Medulla oblongata (tissue), 1 donor: ENCODE data around the gene HSF2BP.
"Not testable (repeated sequence)": the region's sequence is repeated elsewhere in the genome, so short reads cannot be mapped to it uniquely, and the experiment has no call there.

Source experiments
- DNase-seq: peaks from one replicate; pipeline ENCODE4 v3.0.0-alpha.2; 2015; ENCODE audit errors: extremely low spot score

HSF2BP gene

DNA sequence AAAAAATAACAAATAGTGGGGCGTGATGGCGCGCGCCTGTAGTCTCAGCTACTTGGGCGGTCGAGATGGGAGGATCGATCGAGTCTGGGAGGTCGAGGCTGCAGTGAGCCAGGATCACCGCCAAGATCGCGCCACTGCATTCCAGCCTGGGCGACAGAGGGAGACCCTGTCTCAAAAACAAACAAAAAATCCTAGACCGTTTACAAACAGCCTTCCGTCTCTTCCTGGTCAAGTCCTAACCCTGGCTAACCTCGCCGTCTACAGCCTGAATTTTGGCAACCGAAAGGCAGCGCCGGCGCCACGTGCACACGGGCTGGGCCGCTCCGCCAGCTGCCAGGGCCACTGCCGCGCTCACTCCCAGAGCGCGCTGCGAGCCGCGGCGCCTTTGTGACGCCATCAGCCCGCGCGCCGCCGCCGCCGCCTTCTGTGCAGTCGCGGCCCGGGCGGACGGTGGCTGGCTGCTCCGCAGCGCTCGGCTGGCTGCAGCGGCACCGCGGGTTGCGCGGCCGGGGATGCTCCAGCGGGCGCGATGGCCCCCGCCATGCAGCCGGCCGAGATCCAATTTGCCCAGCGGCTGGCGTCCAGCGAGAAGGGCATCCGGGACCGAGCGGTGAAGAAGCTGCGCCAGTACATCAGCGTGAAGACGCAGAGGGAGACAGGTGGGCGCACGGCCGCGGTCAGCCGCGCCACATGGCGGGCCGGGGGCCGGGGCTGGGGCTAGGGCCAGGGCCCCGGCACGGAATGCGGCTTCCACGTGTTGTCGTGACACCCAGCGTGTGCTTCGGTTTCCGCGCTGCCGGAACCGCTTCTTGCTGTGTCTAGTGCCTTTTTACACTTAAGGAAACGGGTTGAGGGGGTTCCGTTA lies at the start of gene HSF2BP, which contains the start of gene RRP1B:
TSS of gene HSF2BP (minus strand) at position 353 of the 865 bp plus-strand sequence. CDS start 1,392 bp downstream, outside the sequence.
TSS of gene RRP1B (plus strand) at position 425 of the 865 bp plus-strand sequence. CDS start at position 530, 105 bp downstream.
- peak; percentile 79 for DNase-seq

DNA sequence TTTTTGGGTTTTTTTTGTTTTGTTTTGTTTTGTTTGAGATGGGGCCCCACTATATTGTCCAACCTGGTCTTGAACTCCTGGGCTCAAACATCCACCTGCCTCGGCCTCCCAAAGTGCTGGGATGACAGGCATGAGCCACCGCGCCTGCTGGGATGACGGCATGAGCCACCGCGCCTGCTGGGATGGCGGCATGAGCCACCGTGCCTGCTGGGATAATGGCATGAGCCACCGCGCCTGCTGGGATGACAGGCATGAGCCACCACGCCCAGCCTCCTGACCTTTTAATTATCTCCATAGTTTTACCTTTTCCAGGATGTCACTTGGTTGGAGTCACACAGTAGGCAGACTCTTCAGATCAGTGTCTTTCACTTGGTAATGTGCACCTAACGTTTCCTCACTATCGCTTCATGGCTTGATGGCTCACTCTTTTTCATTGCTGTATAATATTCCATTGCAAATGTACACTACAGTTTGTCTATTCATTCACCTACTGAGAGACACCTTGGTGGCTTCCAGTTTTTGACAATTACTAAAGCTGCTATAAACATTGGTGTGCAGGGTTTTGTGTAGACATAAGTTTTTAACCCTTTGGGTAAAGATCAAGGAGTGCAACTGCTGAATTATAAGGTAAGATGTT lies 49.6 kb upstream of the HSF2BP start:
- no peak for DNase-seq

DNA sequence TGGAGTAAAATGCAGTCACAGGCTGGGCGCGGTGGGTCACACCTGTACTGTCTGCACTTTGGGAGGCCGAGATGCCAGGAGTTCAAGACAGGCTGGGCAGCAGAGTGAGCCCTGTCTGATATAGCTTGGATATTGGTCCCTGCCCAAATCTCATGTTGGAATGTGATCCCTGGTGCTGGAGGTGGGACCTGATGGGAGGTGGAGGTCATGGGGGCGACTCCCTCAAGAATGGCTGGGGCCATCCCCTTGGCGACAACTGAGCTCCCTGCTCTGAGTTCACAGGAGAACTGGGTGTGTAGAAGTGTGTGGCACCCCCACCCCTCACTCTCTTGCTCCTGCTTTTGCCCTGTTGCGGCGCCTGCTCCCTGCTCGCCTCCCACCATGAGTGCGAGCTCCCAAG lies 48.2 kb upstream of the HSF2BP start:
- DNase-seq = no peak

DNA sequence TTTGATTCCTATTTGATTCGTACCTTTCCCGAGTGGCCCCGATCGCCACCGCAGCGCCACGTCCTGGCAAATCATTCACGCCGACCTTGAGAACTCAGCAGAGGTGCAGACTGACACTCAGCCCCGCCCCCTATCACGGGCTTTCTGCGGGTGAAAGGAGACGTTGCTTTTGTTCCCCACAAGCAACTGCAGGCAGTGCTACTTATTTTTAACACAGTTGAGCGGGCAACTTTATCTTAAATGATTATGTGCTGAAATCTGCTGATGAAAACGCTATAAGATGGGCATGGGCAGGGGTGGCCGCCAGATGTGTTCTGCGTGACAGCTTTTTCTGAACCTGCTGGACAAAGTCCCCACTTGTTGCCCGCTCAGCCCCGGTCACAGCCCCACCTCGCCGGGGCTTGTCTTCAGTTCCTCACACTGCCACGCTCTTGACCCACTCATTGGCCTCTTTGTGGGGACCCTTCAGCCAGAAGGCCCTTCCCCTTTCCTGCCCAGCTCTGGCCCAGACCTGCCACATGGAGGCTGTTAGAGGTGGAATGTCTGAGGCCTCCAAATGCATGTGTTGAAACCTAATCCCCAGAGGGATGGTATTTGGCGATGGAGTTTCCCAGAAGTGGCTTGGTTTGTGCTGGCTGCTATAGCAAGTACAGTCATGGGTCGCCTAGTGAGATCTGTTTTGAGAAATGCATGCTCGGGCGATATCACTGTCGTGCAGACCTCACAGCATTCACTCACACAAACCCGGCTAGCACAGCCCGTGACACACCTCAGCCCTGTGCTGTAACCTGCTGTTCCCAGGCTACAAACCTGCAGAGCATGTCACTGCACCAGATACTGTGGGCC lies 44.0 kb upstream of the HSF2BP start:
- peak; percentile 47 for DNase-seq

DNA sequence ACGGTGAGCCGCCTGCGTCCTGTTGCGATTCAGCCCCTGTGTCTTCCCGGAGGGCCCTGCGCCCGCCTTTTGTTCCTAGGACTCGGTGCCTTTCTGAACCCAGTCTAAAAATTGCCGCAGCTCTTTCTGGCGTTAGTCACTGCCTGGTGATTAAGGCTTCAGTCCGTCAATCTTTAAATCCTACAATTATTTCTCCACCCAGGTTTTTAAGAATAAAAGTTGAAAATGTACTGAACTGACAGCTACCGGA lies 43.4 kb upstream of the HSF2BP start:
- DNase-seq = no peak

DNA sequence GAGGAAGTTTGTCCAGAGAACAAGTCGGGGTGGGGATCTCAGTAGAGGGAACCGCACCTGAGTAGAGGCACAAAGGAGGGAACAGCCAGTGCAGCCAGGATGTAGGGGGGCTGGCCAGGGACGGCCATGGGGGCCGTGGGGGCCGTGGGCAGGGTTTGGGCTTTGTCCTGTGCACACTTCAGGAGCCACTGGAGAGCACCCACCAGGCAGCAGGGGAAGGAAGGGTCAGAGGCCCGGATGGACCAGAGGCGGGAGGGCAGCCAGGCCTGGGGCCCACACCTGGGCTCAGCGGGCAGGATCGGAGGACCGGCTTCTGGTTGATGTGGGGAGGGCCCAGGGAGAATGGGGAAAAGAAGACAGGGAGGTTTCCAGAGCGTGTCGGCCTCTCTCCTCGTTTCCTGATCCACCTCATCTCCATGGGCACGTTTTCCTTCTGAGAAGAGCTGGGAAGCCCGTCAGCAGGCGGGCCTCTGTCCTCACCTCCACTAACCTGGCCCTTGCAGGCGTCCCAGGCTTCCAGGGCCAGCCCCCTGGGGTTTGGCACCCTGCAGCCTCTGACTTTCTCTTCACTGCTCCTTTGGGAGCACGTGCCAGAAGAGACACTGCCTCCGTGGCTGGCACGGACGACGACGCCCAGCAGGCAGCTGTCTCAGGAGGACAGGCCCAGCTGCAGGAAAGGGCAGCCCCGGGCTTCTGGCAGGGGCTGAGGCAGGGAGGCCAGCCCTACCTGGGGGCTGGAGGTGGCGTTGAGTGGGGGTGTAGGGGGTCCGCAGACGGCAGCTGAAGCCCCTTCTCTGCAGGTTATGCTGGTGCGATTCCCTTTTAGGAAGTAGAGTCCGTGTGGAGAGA lies 42.9 kb upstream of the HSF2BP start:
- DNase-seq = no peak

DNA sequence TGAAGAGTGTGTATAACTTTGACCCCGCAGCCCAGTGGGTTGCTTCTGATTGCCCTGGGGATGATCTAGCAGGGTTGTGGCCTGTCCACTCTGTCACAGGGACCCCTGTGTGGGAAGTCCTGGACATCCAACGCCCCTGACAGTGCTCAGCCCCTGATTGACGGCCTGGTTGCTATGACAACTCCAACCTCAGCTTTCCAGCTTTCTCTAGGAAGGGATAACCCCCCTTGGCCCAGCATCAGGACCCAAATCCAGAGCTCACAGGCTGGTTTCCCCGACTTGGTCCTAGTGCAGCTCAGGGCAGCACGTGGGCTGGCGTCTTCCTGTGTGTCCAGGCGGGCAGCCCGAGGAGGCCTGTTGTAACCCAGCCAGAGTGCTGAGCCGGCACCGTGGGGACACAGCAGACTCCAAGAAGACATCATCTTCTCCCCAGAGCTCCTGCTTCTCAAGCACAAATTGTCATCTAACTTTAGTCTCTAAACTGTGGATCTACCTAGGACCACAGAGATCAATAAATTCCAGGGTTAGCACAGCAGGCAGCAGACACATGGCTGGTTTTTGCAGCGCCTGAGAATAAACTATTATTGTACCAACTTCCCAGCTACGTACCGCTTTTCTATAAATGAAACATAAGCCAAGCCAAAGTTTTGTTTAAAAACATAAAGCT lies 40.8 kb upstream of the HSF2BP start:
- peak; percentile 29 for DNase-seq

DNA sequence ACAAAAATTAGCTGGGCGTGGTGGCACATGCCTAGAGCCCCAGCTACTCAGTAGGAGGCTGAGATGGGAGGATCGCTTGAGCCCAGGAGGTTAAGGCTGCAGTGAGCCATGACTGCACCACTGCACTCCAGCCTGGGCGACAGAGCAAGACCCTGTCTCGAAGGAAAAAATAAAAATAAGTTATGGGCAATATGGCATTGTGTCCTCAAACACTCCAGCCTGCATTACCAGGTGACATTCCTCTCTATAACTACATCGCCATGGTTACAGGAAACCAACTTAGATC lies 40.1 kb upstream of the HSF2BP start:
- not testable (repeated sequence) for DNase-seq

DNA sequence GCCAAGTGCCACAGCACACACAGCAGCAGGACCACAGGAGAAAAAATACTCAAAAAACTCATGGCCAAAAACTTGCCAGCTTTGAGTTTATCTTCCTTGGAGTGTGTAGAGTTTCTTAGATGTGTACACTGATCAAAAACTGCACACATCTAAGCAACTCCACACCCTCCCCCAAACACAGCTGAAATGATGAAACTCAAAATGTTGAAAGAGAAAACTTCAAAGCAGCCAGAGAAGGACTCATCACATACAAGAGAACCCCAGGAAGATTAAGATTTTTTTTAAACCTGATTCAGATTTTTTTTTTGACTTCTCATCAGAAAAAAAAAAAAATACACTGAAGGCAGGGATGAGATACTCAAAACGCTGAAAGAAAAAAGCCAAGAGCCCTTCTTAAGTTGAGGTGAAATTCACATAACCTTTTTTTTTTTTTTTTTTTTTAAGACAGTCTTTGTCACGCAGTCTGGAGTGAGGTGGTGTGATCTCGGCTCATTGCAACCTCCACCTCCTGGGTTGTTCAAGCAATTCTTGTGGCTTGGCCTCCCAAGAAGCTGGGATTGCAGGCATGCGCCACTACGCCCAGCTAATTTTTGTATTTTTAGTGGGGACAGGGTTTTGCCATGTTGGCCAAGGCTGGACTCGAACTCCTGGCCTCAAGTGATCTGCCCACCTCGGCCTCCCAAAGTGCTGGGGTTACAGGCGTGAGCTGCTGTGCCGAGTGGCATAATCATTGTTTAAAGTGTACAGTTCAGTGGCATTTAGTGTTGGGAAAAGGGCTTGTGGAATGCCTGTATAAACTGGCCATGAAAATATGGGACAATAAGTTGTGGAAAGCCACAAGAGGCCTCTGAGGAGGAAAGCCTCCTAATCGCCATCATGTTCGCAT lies 38.7 kb upstream of the HSF2BP start:
- DNase-seq = no peak

DNA sequence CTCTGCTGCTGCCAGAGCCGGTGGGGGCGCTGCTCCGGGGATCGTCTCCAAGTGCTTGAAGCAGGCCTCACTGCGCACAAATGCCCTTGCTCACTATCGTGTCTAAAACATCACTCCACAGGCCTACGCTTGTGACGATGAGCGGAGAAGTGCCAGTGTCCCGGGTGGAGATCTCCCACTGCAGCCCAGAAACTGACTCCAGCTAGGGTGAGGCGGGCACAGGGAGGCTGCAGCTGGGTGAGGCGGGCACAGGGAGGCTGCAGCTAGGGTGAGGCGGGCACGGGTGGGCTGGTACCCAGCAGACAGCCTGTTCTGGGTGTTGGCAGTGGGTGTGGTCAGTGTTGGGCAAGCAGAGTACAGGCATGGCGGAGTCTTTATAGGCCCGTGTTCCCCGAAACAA lies 36.9 kb upstream of the HSF2BP start:
- no peak for DNase-seq

DNA sequence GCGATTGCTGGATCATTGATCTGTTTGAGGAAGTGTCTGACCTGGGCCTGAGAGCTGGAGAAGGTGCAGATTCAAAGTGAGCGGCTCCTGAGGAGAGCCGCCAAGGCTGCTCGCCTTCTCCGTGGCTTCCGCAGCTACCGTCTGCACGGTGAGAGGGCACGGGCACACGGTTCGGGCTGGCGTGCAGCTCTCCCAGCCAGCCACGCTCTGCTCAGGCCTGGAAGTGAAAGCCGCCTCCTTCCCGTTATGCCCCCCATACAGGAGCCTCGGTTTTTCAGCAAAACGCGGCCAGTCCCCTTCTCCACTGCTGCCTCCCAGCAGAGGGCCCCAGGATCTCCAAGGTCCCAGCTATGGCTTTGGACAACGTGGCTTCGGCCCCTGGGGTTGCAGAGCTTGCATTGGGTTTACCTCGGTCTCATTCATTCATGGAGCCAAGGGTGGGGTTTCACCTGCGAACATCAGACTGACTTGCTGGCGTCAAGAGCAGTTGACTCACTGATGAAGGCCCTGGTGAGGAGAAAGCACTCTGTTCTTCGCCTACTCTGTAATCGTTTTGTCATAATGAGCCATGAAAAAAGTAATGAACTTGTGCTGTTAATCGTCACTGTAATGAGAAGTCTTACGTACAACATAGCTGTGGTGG lies 35.3 kb upstream of the HSF2BP start:
- DNase-seq = no peak

DNA sequence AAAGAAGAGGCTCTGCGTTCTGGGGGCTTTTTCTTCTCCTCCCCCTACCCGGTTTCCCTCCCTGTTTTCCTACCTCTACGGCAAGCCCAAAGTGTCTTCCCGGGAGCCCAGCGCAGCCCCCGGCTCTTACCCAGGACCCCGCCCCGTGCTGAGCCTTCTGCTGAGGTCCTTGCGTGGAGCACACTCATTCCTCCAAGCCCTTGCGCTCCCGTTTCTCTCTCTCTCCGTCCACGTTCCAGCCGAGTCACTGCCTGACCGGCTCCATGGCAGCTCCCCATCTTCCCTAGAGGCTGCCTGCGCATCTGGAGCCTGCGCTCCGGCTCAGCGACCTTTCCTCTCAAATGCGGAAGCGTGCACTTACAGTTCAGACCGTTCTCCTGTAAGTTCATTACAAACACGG lies 34.7 kb upstream of the HSF2BP start:
- no peak for DNase-seq

DNA sequence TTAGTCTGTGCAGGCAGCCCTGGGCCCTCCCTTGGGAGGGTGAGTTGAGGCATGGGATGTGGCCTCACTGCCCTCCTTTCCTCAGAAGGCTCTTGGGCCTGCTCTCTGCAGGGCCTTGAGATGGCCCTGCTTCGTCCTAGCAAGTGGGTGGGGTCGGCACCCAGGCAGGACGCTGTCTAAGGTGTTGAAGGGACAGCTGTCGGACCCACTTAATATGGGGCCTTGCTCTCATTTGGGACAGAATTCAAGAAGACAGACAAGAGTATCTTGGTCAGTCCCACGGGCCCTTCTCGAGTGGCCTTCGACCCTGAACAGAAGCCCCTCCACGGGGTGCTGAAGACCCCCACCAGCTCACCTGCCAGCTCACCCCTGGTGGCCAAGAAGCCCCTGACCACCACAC lies 33.7 kb upstream of the HSF2BP start:
- no peak for DNase-seq

DNA sequence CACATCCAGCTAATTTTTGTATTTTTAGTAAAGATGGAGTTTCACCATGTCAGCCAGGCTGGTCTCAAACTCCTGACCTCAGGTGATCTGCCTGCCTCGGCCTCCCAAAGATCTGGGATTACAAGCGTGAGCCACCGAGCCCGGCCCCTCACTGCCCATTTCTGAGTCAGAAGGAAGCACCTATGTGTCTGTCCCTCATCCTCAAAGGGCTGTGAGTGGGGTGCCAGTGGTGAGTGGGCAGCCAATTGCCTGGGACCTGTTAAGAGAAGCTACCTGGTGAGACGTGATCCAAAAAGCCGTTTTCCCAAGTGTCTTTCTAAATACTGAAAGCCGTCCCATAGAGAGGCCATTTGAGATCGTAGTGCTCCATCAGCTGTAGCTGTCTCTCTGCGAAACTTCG lies 32.5 kb upstream of the HSF2BP start:
- no peak for DNase-seq

DNA sequence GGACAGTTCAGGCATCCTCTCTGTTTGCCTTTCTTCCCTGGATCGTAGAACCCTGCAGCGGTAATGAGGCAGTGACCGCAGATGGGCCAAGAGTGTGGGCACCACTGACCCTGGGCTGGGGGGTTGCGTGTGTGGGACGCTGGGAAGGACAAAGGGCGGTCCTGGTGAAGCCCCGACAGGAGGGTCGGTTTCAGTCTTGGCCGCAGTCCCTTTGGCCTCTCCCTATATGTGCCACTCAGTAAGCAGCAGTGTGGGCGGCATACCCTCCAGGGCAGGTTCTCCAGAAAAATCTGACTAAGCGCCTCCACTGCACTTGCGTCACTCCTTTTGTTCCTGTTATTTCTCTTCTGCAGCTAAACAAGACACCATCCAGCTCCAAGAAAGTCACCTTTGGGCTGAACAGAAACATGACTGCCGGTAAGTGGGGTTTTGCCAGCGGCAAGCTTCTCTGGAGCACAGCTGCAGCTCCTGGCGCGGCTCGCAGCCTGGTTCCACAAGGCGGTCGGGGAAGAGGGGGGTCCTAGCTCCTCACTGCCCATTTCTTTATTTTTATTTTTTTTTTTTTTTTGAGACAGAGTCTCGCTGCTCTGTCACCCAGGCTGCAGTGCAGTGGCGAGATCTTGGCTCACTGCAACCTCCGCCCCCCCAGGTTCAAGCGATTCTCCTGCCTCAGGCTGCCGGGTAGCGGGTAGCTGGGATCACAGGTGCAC lies 32.0 kb upstream of the HSF2BP start:
- no peak for DNase-seq

DNA sequence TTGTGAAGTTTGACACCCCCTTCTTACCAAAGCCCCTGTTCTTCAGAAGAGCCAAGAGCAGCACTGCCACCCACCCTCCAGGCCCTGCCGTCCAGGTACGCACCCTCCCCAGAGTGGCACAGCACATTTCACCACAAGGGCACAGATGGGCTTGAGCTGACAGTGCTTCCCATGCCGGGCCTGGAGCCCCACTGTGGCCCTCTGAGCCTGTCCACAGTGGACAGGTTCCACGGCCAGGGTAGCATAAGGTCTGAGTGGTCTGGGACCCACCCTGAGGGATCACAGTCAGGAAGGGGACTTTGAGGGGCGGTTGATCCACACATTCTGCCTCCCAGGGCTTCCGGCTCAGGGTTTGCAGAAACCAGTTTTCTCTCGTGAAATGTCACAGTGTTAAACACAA lies 31.1 kb upstream of the HSF2BP start:
- DNase-seq = no peak

DNA sequence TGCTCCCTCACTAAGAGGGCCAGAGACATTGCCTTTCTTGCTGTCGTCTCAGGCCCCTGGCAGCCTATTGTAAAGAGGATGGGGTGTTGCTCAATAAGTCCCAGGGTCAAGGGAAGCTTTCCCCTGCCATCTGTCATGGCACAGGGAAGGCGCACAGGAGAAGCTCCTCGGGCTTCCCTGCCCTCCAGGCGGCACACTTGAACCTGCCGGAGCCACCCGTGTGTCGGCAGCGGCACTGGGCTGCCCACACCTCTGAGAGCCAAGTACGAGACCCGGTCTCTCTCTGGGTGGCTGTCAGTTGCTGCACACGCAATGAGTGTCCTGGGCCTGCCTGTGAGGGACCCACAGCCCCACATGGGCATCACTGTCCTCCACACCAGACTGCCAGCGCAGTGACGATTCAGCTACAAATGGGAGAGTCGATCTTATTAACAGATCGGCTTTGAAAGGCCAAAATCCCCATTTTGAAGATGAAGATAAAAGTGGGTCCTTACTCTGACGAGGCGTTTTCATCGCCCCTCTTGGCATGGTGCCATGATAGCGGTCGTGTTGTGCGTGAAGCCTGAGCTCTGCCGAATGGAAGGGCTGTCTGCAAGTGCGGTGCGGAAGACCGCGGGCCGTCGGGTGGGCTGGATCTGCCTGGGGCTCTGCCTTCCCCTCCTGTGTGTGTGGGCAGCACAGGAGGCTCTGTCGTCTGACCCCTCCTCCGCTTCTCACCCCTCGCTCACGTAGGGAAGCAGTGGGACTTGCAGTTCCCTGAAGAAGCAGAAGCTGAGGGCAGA lies 30.5 kb upstream of the HSF2BP start:
- DNase-seq = no peak

DNA sequence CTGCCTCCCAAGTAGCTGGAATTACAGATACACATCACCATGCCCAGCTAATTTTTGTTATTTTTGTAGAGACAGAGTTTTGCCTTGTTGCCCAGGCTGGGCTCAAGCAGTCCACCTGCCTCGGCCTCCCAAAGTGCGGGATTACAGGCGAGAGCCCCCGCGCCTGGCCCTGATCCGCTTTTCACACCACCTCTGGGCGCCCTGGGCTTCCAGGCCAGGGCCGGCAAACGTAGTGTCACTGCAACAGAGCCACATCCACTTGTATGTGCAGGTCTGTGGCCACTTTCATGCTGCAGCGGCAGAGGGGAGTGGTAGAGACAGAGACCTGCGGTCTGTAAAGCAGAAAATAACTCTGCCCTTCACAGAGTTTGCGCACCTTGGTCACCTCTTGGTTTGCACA lies 29.6 kb upstream of the HSF2BP start:
- DNase-seq = no peak
